ENCODE data around the gene ADH4.
"Not testable (repeated sequence)": the region's sequence is repeated elsewhere in the genome, so short reads cannot be mapped to it uniquely, and the experiment has no call there.

The ADH4 gene

GRCh38 chr4:99144070-99144469 is at the start of gene ADH4:
TSS of gene ADH4 (minus strand) at chr4:99144297. CDS start at chr4:99144222, 75 bp downstream.
- no peak for DNase-seq (ENCODE audit: low read depth in 2 of 2)

GRCh38 chr4:99190336-99190735 is 46.2 kb upstream of the ADH4 start:
- no peak for DNase-seq (ENCODE audit: low read depth in 2 of 2)

- not testable (repeated sequence) for DNase-seq (ENCODE audit: low read depth in 2 of 2)
Measured at GRCh38 chr4:99189900-99190299, 45.8 kb upstream of the ADH4 start.

GRCh38 chr4:99186029-99186428 is 41.9 kb upstream of the ADH4 start:
- no peak for DNase-seq (ENCODE audit: low read depth in 2 of 2)

- no peak for DNase-seq (ENCODE audit: low read depth in 2 of 2)
Measured at GRCh38 chr4:99185581-99185980, 41.5 kb upstream of the ADH4 start.

GRCh38 chr4:99180382-99181070 is 36.4 kb upstream of the ADH4 start:
- DNase-seq (ENCODE audit: low read depth in 2 of 2), result no peak

GRCh38 chr4:99179626-99180025 is 35.5 kb upstream of the ADH4 start:
- DNase-seq (ENCODE audit: low read depth in 2 of 2), result no peak

GRCh38 chr4:99179178-99179577 is 35.1 kb upstream of the ADH4 start:
- DNase-seq (ENCODE audit: low read depth in 2 of 2), result no peak

- no peak for DNase-seq (ENCODE audit: low read depth in 2 of 2)
Measured at GRCh38 chr4:99166544-99166943, 22.4 kb upstream of the ADH4 start.

- no peak for DNase-seq (ENCODE audit: low read depth in 2 of 2)
Measured at GRCh38 chr4:99165978-99166377, 21.9 kb upstream of the ADH4 start.

GRCh38 chr4:99161373-99162099 is 17.4 kb upstream of the ADH4 start:
- DNase-seq (ENCODE audit: low read depth in 2 of 2), result no peak

- no peak for DNase-seq (ENCODE audit: low read depth in 2 of 2)
Measured at GRCh38 chr4:99159699-99160098, 15.6 kb upstream of the ADH4 start.

GRCh38 chr4:99157478-99157935 is 13.4 kb upstream of the ADH4 start:
- DNase-seq (ENCODE audit: low read depth in 2 of 2), result no peak

- no peak for DNase-seq (ENCODE audit: low read depth in 2 of 2)
Measured at GRCh38 chr4:99156992-99157391, 12.9 kb upstream of the ADH4 start.

GRCh38 chr4:99154658-99155342 is 10.7 kb upstream of the ADH4 start:
- DNase-seq (ENCODE audit: low read depth in 2 of 2), result no peak

GRCh38 chr4:99151995-99152394 is 7.9 kb upstream of the ADH4 start:
- no peak for DNase-seq (ENCODE audit: low read depth in 2 of 2)

- no peak for DNase-seq (ENCODE audit: low read depth in 2 of 2)
Measured at GRCh38 chr4:99151452-99151851, 7.4 kb upstream of the ADH4 start.

- DNase-seq (ENCODE audit: low read depth in 2 of 2), result no peak
Measured at GRCh38 chr4:99149426-99150019, 5.4 kb upstream of the ADH4 start.

GRCh38 chr4:99148550-99148949 is 4.5 kb upstream of the ADH4 start:
- DNase-seq (ENCODE audit: low read depth in 2 of 2), result no peak

- DNase-seq (ENCODE audit: low read depth in 2 of 2), result no peak
Measured at GRCh38 chr4:99144587-99144986, 490 bp upstream of the ADH4 start.

- DNase-seq (ENCODE audit: low read depth in 2 of 2), result no peak
Measured at GRCh38 chr4:99136329-99136728, 7.8 kb downstream of the ADH4 start.

GRCh38 chr4:99135541-99136162 is 8.4 kb downstream of the ADH4 start:
- DNase-seq (ENCODE audit: low read depth in 2 of 2), result no peak

Measured in stimulated activated CD8-positive, alpha-beta memory T cell treated with anti-CD3 and anti-CD28 coated beads, Interleukin-2, amount 100 ng/mL, for 48 hours (primary cell).